ENCODE results near the gene ST3GAL3.

Gene ST3GAL3, protein sequence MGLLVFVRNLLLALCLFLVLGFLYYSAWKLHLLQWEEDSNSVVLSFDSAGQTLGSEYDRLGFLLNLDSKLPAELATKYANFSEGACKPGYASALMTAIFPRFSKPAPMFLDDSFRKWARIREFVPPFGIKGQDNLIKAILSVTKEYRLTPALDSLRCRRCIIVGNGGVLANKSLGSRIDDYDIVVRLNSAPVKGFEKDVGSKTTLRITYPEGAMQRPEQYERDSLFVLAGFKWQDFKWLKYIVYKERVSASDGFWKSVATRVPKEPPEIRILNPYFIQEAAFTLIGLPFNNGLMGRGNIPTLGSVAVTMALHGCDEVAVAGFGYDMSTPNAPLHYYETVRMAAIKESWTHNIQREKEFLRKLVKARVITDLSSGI

DNA sequence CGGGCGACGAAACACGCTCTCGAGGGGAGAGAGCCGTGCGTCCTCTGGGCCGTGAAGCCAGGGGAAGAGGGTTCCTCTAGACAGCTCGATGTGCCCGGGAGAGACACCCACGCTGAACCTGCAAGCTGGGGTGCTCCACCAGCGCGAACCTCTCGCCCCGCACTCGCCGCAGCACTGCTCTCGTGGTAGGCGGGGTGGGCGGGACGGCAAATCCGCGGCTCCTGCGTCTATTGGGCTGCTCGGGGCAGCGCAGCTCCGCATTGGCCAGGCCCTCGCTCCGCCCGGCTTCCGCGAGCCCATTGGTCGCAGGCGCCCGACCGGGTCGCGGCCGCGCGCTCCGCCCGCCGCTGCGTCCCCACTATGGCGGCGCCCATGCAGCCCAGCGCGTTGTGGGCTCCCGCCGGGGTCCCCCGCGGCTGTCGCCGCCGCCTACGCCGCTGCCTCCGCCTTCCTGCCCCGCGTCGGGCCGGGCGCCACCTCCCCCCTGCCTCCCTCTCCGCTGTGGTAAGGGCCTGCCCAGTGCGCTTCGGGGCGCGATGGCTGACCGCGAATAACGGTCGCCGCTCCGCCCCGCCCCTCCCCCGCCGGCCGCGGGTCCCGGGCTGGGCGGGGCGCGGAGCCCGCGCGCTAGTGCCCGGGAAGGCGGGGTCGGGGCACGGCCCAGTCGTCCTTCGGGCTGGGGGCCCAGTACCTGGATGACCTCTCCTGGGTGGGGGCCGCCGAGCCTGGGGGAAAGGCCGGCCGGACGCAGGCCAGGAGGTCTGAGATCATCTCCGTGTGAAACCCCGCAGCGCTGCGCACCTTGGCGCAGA, at the start of gene ST3GAL3:
ST3GAL3 (plus strand) TSS at position 347 of the 812 bp plus-strand sequence. CDS start 28,727 bp downstream, outside the sequence.
- peak; percentile 91 to 93 (median 93) for DNase-seq

DNA sequence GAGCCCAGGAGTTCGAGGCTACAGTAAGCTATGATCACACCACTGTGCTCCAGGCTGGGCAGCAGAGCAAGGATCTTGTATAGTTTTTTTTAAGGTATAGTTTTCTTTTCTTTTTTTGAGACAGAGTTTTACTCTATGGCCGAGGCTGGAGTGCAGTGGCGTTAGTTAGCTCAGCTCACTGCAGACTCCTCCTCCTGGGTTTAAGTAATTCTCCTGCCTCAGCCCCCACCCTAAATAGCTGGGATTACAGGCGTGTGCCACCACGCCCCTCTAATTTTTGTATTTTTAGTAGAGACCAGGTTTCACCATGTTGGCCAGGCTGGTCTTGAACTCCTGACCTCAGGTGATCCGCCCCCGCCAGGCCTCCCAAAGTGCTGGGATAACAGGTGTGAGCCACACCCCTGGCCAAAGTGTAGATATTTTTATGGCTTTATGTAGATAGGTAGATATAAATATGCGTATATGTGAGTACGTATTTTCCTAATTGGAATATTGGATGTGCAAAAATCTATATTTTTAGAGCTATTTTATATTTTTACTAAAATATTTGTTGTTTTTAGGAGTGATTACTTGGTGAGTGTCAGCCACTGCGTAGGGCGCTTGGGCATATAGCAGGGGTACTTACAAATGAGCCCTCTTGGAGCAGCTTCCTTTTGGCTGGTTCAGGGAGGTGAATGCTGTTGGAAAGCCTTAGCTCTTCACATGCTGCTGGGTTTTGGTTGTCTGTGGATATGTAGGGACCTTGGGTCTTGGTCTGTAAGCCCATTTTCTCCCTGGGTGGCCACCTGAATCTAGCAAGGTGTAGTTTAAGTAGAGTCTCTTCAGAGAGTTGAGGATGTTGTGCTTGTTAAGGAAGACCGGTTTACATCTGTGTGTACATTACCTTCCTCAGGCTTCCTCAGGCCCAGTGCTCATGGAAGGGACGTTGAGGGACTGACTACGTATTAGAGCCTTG, 47.8 kb upstream of the ST3GAL3 start:
- no peak for DNase-seq

- no peak for DNase-seq
Observed at GRCh38 chr1:43660355-43660754, 47.0 kb upstream of the ST3GAL3 start.

DNA sequence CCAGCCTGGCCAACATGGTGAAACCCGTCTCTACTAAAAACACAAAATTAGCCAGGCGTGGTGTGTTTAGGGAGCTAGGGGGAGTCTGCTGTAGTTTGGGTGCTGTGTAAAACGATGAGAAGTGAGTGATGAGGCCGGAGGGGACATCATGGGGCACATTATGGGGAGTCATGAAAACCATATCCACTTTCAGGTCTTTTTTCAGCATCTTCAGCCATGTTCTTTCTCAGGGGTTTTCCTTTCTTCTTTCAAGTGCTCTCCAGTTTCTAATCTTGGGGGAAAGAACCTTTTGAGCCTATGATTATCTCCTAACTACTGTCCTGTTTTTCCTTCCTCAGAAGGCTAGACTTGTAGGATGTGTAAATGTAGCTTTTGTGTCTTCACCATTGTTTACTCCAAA, 43.0 kb upstream of the ST3GAL3 start:
- no peak for DNase-seq

- no peak for DNase-seq
Observed at GRCh38 chr1:43666608-43667007, 40.7 kb upstream of the ST3GAL3 start.

DNA sequence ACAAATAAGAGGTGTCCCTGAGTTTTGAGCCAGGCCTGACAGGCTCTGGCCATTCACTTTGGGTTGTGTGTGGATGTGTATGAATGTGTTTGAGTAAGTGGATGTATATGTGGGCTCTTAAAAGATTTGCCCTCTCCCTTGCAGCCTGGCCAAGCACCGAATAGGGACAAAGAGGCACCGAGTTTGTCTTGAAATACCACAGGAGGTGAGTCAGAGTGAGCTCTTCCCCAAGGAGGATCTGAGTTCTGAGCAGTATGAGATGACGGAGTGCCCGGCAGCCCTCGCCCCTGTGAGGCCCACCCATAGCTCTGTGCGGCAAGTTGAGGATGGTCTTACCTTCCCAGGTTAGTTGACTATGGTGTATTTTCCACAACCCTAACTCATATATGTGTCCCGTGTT, 38.4 kb upstream of the ST3GAL3 start:
- no peak for DNase-seq

DNA sequence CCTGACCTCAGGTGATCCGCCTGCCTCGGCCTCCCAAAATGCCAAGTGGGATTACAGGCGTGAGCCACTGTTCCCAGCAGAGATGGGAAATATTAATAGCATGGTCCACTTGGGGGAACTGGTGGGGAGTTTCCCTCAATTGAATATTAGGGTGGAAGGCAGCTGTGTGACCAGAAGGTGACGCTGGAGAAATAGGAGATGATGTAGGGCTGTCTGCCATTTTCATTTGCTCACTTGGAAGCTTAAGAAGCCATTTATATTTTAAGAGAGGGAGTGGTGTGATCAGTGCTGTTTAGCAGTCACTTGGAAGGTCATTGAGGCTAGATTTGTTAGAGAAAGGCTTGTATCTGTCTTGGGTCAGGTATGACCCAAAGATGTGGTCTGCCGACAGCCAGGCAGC, 37.5 kb upstream of the ST3GAL3 start:
- DNase-seq: no peak

DNA sequence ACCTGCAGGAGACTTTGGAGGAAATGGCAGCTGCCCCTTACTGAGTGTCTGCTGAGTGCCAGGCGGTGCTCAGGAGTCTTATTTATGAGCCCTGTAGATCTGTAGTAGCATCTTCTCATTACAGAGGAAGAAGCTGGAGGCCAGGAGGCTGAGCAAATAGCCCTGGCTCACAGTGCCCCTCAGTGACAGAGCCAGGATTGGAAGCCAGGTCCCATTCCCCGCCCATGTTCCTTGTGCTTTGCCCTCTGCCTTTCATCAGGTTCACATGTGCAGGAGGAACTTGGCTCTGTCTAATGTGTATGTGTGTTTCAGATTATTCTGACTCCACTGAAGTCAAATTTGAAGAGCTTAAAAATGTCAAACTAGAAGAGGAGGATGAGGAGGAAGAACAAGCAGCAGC, 36.1 kb upstream of the ST3GAL3 start:
- no peak for DNase-seq

GRCh38 chr1:43671626-43672330, 35.6 kb upstream of the ST3GAL3 start:
- no peak for DNase-seq

- DNase-seq: no peak
Observed at GRCh38 chr1:43673261-43673660, 34.1 kb upstream of the ST3GAL3 start.

DNA sequence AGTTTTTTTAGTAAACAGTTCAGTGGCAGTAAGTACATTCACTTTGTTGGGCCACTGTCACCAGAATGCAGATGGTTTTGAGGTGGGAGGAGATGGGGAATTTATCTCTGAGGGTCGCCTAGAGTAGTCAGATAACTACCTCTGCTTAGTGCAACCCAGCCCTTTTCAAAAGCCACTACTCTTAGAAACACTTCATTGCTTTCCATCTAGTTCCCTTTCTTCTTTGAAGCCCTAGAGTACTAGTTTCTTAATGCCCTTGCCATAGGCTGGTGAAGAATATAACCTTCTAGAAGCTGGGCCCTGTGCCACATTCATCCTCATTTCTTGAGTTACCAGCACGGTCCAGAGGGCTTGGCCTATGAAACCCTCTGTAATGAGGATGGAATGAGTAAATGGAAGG, 28.4 kb upstream of the ST3GAL3 start:
- no peak for DNase-seq

GRCh38 chr1:43683560-43683959, 23.8 kb upstream of the ST3GAL3 start:
- no peak for DNase-seq

GRCh38 chr1:43686801-43687200, 20.5 kb upstream of the ST3GAL3 start:
- DNase-seq: no peak

DNA sequence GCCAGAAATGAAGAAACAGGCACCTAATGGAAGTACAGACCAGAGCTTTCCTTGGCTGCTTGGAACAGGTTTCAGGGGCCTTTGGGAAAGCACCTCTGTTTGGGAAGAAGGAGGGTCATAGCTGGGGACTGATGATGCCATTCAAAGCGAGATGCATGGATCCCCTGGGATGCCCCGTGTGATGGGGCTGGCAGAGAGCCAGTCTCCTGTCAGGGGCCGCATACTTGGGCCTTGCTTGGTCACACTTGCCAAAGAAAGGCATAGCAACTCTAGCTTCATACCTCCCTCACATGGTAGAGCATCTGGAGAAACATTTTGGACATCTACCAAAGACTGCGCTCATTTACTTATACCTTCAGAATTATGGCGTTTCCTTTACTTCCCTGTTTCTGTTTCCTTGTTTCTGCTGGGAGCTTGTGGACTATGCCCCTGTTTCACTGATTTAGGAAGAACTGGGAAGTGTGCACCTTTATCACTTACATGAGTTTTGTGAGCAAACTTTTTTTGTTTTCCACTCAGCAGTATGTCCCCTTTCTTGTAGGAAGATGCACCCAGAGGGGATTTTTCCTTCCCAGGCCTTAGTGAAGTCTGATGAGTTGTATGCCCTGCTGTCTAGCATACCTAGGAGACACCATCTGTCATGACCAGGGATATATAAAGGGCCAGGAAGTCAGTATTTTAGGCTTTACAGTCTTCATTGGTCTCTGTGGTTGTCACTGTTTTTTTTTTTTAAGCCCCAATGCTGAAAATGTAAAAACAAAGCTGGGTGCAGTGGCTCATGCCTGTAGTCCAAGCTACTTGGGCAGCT, 19.8 kb upstream of the ST3GAL3 start:
- DNase-seq: no peak

DNA sequence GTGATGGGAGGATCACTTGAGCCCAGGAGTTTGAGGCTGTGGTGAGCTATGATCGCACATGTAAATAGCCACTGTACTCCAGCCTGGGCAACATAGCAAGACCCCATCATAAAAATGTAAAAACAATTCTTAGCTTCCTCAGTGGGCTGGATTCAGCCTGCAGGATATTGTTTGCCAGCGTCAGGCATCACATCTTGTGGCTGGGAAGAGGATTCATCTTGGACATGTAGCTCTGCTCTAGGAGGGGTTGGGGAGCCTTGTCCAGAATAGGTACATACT, 19.3 kb upstream of the ST3GAL3 start:
- no peak for DNase-seq

DNA sequence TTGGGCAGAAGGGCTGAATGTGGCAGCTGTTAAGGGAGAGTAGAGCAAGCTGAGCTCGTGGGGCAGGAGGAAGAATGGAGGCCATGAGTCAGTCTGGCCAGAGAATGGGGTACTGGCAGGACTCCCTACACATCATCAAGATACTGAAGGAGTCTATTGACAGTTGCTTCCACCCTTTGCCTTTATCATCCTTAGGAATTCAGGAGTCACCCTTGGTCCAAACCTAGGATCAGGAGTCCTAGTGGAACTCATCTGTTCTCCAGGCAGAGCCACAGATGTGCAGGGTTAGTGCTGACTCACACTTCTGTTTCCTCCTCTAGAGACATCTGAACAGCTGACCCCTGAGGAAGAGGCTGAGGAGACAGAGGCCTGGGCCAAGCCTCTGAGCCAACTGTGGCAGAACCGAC, 18.7 kb upstream of the ST3GAL3 start:
- no peak for DNase-seq

GRCh38 chr1:43689289-43689688, 18.0 kb upstream of the ST3GAL3 start:
- DNase-seq: no peak

DNA sequence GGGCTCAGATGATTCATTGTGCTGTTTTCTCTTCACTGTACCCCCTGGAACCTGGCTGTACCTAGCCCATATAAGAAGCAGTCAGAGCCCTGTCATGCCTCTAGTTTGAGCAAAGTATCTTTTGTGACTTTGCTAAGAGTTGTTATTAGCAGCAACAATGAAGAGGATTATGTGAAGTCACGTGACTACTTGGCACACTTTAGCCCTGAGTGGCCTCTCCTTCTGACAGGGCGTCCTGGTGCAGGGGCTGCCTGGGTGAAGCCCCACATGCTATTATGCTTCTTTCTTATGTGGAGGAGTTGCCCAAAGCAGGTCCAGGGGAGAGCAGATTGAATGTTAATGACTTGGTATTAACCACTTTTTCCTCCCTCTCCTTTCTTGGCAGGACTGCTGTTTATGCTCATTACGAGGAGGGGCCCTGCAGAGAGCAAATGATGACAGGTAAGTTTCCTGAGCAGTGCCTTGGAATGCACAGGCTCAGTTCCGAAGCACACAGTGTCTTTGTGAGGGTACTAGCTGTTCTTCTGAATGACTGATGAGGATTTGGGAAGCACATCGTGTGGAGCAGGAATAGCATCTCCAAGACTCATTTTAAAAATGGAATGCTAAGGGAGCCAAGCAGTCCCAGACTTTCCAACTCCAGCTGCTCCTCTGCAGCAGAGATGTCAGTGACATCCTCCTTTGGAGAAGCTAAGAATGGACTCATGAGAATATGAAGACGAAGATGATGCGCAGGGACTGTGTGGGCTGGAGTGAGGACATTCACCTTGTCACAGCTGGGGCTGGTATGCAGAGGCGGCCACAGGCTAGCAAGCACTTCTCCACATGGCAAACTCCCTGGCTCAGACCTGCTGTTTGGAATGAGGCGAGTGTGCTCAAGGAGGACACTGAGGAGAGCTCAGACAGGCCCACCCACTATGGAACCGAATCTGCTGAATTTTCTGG, 15.2 kb upstream of the ST3GAL3 start:
- DNase-seq: no peak

DNA sequence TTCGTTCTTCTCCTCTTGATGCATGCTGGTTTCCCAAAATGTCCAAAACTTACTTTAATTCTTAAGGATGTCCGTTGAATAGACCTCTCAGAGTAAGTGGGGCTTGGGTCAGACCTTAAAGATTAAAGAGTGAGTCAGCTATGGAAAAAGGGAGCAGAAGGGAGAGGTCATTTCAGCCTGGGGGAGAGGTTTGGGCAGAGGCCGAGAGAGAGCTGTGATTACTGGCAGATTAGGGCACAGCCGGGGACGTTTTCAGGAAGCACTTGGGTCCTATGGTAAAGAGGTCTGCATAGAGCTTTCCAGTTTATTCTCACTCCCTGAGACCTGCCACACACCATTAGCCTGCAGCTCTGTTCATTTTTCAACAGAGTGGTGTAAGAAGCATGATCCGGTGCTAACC, 14.0 kb upstream of the ST3GAL3 start:
- DNase-seq: no peak

GRCh38 chr1:43699281-43699680, 8.1 kb upstream of the ST3GAL3 start:
- DNase-seq: no peak

GRCh38 chr1:43703836-43704235, 3.5 kb upstream of the ST3GAL3 start:
- no peak for DNase-seq
